GF-D8 (cell line): Measurements from ENCODE around the gene ANKRD44.
A peak's percentile ranks its signal among the peaks of the same experiment; 100 is the strongest.
"Not testable (repeated sequence)": the region's sequence is repeated elsewhere in the genome, so short reads cannot be mapped to it uniquely, and the experiment has no call there.

Experiments
- DNase-seq: peaks from one replicate; lab custom pipeline; 2025; lab: John Stamatoyannopoulos, UW

The ANKRD44 gene

GRCh38 chr2:197028633-197029032, 281.9 kb downstream of the ANKRD44 start:
- DNase-seq, result no peak

GRCh38 chr2:197028230-197028629, 282.4 kb downstream of the ANKRD44 start:
- no peak for DNase-seq

- DNase-seq, result no peak
Observed at GRCh38 chr2:197024206-197024605, 286.4 kb downstream of the ANKRD44 start.

- not testable (repeated sequence) for DNase-seq
Observed at GRCh38 chr2:197020921-197021320, 289.7 kb downstream of the ANKRD44 start.

GRCh38 chr2:197013098-197013497, 297.5 kb downstream of the ANKRD44 start:
- no peak for DNase-seq

- peak; percentile 7 for DNase-seq
Observed at GRCh38 chr2:197011801-197012641, 298.6 kb downstream of the ANKRD44 start.

GRCh38 chr2:197011021-197011417, 299.6 kb downstream of the ANKRD44 start:
- DNase-seq, result no peak

- DNase-seq, result no peak
Observed at GRCh38 chr2:197010200-197011020, 300.2 kb downstream of the ANKRD44 start.

- not testable (repeated sequence) for DNase-seq
Observed at GRCh38 chr2:197008741-197009341, 301.7 kb downstream of the ANKRD44 start.

GRCh38 chr2:197007716-197008628, 302.6 kb downstream of the ANKRD44 start:
- DNase-seq, result no peak

- DNase-seq, result no peak
Observed at GRCh38 chr2:197001921-197002320, 308.7 kb downstream of the ANKRD44 start.

- no peak for DNase-seq
Observed at GRCh38 chr2:196995757-196996314, 314.7 kb downstream of the ANKRD44 start.

GRCh38 chr2:196994764-196995163, 315.8 kb downstream of the ANKRD44 start:
- DNase-seq, result no peak

GRCh38 chr2:196993617-196994016, 317.0 kb downstream of the ANKRD44 start:
- DNase-seq, result no peak

GRCh38 chr2:196992466-196992865, 318.1 kb downstream of the ANKRD44 start:
- DNase-seq, result no peak

- no peak for DNase-seq
Observed at GRCh38 chr2:196990788-196991461, 319.7 kb downstream of the ANKRD44 start.

GRCh38 chr2:196990092-196990491, 320.5 kb downstream of the ANKRD44 start:
- no peak for DNase-seq

- no peak for DNase-seq
Observed at GRCh38 chr2:196989496-196989895, 321.1 kb downstream of the ANKRD44 start.

- no peak for DNase-seq
Observed at GRCh38 chr2:196988639-196989038, 321.9 kb downstream of the ANKRD44 start.

- peak; percentile 57 for DNase-seq
Observed at GRCh38 chr2:196987649-196988364, 322.8 kb downstream of the ANKRD44 start.
